Measurements from ENCODE around the gene ADCY4.

DNA sequence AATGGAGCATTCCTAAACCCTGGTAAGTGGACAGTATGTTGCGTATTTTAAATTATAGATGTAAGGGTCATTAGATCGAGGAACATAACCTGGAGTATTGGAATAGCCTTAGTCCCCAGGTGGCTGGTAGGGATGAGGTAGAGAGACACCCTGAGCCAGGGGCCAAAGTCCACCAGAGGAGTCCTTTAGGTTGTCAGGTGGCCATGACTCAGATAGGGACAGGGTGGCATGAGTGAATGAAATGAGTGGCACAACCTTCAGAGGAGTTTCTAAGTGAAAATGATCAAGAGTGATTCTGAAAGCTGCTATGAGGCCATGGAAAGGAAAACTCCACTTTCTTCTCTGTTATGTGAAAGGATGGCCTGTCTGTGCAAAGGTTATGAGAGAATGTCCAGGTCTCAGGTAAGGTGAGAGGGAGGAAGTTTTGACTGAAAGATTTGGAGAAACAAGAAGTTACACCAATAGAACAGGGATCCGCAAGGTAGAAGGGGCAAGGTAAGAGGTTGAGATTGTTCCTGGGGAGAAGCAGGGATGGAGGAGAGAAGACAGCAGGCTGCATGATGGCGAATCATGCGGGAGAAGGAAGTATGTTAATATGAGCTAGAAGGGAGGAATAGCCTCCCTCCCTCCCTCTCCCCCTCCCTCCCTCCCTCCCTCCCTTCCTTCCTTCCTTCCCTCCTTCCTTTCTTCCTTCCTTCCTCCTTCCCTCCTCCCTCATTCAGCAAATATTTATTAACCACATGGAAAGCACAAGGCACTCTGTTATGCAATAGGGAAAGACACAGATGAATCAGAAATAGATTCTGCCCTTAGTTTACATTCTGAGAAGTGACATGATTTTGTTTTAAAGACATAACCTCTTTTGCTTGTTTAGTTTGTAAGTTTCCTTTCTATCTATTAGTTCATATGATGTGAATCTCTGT lies 18.9 kb upstream of the ADCY4 start:
- no peak for TF ChIP-seq EZH2 (IDR thresholded peaks at IDR 0.05; ENCODE audit: insufficient read depth, poor library complexity, severe bottlenecking)
- TF ChIP-seq EZH2phosphoT487 (IDR thresholded peaks at IDR 0.05; ENCODE audit: insufficient read depth, low read depth): no peak

Data from GM23248 (cell line).